ENCODE data around the gene RANBP1.
"Not testable (repeated sequence)": the region's sequence is repeated elsewhere in the genome, so short reads cannot be mapped to it uniquely, and the experiment has no call there.

Gene RANBP1

DNA sequence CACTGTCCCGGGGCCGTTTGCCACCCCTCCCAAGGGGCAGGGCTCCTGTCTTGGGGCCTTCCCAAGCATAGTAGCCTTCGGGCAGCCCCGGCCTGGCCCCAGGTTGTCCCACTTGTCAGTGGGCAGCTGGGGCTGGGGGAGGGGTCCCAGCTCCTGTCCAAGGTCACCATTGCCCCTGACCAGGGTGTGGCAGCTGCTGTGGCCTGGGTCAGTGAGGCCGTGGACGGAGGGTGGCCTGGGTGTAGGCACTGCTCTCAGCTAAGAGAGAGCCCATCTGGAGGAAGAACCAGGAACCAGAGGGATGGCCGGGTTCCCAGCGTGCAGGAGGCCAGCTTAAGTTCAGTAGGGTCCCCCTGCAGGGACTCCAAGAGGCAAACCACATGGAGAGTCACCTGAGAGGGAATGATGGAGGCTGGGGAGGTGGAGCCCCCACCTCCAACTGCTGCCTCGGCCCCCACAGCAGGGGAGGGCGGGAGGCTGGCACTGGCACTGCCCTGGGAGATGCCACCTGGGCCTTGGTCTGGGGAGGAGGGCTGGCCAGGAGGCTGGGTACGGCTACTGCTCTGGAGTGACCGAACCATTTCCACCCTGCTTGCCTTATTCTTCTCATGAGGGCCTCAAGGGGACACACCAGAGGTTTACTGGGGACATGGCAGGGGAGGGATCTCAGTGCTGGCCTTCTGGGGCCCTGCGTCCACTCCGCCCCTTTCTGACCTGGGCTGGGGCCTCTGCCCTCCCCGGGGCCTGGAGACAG, 41.7 kb downstream of the RANBP1 start:
- no peak for DNase-seq (ENCODE audit: insufficient read length, low spot score)
- no peak for TF ChIP-seq POLR2A (IDR thresholded peaks at IDR 0.05; ENCODE audit: low read depth, low read length)
- no peak for FAIRE-seq

DNA sequence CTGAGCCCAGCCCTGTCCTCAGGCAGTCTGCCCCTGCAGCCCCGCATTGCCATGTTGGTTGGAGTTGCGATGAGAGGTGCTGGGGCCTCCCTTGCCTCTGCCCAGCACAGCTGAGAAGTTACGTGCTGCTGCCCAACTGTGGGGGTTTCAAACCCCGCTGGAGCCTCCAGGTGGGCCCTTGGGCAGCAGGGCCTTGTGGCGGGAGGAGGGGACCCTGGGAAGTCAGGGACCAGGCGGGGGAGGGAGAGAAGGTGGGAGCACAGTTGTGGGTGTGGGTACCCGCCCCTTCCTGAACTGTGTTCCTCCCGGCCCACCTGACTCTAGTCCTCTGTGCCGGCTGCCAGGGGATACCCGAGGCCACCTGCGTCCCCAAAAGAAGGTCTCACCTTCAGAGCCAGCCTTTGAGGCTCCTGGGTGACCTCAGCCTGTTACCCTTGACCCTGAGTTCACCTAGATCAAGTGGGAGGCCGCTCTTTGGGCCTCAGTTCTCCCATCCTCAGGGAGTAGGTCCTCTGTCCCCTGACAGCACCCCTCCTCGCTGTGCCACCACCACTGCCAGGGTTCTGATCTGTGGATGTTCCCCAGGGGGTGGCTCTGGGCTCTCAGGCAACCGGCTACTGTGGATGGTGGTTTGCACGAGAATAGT, 42.6 kb downstream of the RANBP1 start:
- DNase-seq (ENCODE audit: insufficient read length, low spot score) (no peak), FAIRE-seq (no peak)
- TF ChIP-seq POLR2A (IDR thresholded peaks at IDR 0.05; ENCODE audit: low read depth, low read length): no peak

DNA sequence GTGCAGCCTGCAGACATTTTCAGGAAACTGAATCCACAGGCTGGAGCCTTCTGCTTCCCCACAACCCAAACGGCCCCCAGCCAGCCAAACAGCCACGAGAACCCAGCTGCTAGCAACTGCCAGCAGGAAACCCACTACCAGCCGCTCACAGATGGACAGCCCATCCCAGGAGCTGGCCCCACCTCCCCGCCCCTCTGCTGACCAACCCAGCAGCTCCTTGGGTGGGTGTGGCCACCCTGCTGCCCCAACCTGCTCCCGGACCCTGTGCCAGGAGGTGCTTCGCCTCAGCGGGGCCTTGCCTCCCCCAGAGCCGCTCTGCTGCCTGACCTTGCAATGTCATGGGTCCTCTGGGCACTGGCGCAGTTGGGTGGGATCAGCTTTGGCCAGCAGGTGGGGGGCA, 43.2 kb downstream of the RANBP1 start:
- TF ChIP-seq POLR2A (IDR thresholded peaks at IDR 0.05; ENCODE audit: low read depth, low read length): no peak
- DNase-seq (ENCODE audit: insufficient read length, low spot score) (no peak), FAIRE-seq (no peak)

GRCh38 chr22:20159531-20159930, 43.6 kb downstream of the RANBP1 start:
- DNase-seq (ENCODE audit: insufficient read length, low spot score); FAIRE-seq: not testable (repeated sequence)

DNA sequence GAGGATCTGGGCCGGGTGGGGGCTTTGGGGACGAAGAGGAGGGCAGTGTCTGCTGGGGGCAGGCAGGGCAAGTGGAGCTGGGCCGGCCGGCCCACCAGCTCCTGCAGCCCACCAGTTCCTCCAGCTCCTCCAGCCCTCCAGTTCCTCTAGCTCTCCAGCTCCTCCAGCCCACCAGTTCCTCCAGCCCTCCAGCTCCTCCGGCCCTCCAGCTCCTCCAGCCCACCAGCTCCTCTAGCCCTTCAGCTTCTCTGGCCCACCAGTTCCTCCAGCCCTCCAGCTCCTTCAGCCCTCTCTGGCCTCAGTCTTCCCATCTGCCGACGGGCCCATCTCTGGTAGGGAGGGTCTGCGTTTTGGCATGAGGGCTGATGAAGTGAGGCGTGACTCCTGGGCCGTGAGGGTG, 44.1 kb downstream of the RANBP1 start:
- no peak for TF ChIP-seq POLR2A (IDR thresholded peaks at IDR 0.05; ENCODE audit: low read depth, low read length)

GRCh38 chr22:20164863-20165262, 49.0 kb downstream of the RANBP1 start:
- no peak for FAIRE-seq
- TF ChIP-seq POLR2A (IDR thresholded peaks at IDR 0.05; ENCODE audit: low read depth, low read length): no peak
- no peak for DNase-seq (ENCODE audit: insufficient read length, low spot score)

More for the DNA sequence above, 44.1 kb downstream of the RANBP1 start:
- no peak for FAIRE-seq
- no peak for DNase-seq (ENCODE audit: insufficient read length, low spot score)

- no peak for TF ChIP-seq POLR2A (IDR thresholded peaks at IDR 0.05; ENCODE audit: low read depth, low read length)
- FAIRE-seq: no peak
- DNase-seq (ENCODE audit: insufficient read length, low spot score): no peak
Measured at GRCh38 chr22:20165421-20165820, 49.5 kb downstream of the RANBP1 start.

GRCh38 chr22:20165913-20166312, 50.0 kb downstream of the RANBP1 start:
- no peak for FAIRE-seq
- no peak for TF ChIP-seq POLR2A (IDR thresholded peaks at IDR 0.05; ENCODE audit: low read depth, low read length)
- DNase-seq (ENCODE audit: insufficient read length, low spot score): no peak

DNA sequence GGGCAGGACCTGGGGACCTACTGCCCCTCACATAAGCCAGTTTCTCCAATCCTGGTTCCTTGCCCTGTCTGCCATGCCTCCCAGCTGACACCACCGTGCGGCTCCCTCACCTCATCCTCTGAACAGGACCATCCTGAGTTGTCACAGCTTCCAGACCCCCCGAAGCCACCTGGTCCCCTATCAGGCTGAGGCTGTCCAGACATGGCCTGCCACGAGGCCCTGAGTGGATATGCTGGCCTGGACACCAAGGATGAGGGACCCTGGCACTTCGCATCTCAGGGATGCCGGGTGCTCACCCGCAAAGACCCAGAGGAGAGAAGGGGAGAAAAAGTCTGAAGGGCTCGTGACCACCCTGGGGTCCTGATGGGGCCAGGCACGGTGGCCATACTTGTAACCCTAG, 50.8 kb downstream of the RANBP1 start:
- FAIRE-seq (no peak), DNase-seq (ENCODE audit: insufficient read length, low spot score) (no peak)
- no peak for TF ChIP-seq POLR2A (IDR thresholded peaks at IDR 0.05; ENCODE audit: low read depth, low read length)

DNA sequence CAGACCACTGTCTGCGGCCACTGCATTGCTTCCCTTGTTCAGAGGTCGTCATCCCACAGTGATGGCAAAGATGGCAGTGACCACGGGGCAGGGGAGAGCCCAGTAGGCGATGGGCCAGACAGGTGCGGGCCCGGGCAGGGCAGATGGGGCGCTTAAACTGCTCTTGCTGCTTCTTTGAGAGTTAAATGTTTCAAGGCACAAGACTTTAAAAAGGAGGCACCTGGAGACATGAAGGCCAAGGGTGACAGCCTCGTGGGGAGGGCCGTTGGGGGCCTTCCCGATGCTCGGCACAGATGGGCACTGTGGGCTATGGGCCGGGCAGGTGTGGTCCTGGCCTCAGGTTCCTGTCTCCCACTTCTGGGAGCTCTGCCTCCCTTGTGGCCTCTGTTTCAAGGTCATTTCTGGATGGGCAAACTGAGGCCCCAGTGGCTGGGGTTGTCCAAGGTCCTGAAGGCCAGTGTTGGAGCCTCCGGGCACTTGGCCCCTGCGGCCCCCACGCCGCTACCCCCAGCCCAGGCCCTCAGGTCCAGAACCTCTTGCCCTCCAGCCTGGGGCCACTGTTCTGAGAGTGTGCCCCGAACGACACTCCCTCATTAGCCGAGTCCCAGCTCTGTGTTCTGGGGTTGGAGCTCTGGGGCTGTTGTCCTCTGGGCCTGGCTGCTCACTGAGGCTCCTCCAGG, 51.9 kb downstream of the RANBP1 start:
- FAIRE-seq: no peak
- TF ChIP-seq POLR2A (IDR thresholded peaks at IDR 0.05; ENCODE audit: low read depth, low read length): no peak

GRCh38 chr22:20169253-20169822, 53.4 kb downstream of the RANBP1 start:
- TF ChIP-seq POLR2A (IDR thresholded peaks at IDR 0.05; ENCODE audit: low read depth, low read length): no peak
- no peak for DNase-seq (ENCODE audit: insufficient read length, low spot score)
- FAIRE-seq: no peak

More for the DNA sequence above, 51.9 kb downstream of the RANBP1 start:
- DNase-seq (ENCODE audit: insufficient read length, low spot score): no peak

DNA sequence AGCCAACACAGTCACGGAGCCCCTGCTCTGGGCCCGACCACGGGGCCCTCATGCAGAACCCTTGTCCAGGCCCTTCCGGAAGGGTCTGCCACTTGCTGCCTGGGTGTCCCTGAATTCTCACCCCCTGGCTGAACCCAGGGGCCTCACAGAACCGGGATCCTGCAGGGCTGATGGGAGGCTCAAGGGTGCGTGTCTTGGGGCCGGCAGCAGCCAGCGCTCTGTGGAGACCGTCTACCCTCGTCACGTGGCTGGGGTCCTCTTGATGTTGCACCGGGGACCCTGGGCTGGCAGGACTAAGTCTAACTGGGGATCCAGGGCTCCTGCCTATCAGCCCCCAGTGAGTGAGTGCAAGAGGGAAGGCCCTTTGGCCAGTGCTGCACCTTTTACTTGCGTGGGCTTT, 54.3 kb downstream of the RANBP1 start:
- FAIRE-seq: no peak
- no peak for DNase-seq (ENCODE audit: insufficient read length, low spot score)
- no peak for TF ChIP-seq POLR2A (IDR thresholded peaks at IDR 0.05; ENCODE audit: low read depth, low read length)

DNA sequence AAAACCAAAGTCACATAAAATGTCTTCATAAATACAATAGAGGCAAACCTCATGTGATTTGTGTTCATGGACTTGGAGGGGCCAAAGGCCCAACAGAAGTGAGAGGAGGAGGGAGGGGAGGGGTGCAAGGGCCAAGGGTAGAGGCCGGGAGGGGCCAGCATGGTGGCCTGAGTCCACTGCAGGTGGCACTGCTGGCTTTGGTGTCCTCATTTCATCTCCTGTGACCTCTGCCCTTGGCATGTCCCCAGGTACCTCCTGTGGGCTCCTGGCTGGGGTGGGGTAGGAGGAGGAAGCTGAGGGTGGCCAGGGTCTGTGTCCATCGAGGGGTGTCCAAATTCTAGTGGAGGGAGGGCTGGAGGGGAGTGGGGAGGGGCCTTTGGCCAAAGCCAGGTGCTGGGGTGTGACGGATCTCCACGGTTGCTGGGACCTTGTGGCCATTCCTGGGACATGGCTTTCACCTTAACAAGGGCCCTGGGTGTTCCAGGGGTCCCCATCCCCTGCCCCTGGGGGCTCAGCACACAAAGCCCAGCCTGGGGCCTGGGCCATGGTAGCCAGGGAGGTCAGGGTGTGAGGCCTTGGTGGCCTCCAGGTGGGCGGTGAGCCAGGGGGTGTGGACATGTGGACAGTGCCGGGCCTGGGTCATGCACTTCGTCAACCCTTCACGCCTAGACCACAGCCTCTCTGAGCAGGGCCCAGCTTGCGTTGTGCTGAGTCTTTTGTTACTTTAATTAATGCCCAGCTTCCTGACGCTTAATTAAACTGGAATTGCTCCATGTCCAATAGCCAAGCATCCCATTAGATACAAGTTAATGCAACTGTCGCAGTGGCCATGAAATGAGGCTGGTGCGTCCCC, 55.6 kb downstream of the RANBP1 start:
- no peak for TF ChIP-seq POLR2A (IDR thresholded peaks at IDR 0.05; ENCODE audit: low read depth, low read length)
- FAIRE-seq (no peak), DNase-seq (ENCODE audit: insufficient read length, low spot score) (no peak)
